Stimulated activated CD8-positive, alpha-beta memory T cell treated with anti-CD3 and anti-CD28 coated beads, Interleukin-15, amount 100 ng/mL, for 1 hour (primary cell): ENCODE measurements around the gene NDOR1.

Experiments used
- DNase-seq: peaks from one replicate; pipeline ENCODE4 v3.0.0-alpha.2; 2020; ENCODE audit warnings: low read depth

The NDOR1 gene

DNA sequence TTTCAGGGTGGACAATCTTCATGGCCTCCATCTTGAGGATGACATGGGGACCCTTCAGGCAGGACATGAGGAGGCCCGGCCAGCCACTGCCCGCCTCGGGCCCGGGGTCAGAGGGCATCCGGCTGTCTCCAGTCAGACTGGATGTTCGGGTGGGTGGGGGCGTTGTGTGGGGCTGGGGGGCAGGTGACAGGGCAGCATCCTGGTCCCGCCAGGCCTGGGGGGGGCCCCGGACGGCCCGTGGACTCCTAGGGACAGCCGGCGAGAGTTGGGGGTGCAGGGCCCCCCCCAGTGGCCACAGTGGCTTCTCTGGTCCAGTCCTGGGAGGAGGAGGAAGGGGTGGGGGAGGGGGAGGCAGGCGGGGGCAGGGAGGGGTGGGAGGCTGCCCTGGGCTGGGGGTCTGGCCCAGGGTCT is 15.6 kb downstream of the NDOR1 start:
- DNase-seq = no peak

DNA sequence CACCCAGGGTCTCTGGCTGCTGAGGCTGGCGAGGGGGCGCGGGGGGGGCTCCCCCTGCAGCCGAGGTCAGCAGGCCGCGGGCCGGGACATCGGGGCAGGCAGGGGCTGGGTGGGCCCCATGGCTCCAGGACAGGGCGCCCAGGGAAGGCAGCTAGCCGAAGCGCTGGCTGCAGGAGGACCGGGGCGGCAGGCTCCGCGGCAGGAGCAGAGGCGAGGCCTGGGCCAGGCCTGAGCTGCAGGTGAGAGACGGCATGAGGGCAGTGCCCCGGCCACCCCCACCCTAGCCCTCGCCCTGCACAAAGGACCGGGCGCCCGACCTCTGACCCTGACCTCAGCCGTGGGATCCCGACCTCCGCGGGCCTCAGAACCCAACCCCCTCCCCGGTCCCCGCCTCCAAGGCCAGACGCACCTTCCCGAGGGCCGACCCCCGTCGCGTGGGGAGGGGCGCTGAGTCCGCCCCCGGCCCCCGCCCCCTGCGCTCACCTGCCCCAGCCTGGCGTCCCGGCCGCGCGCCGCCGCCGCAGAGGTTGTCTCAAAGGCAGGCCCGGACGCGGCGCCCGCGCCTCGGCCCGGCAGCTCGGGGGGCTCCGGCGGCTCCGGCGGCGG is 16.1 kb downstream of the NDOR1 start:
- DNase-seq = no peak

- DNase-seq = no peak
Observed at GRCh38 chr9:137222190-137223077, 16.9 kb downstream of the NDOR1 start, which contains the start of gene RNF208. TSS of gene RNF208 (minus strand) at chr9:137222240. CDS start at chr9:137221212, 1,028 bp downstream.

DNA sequence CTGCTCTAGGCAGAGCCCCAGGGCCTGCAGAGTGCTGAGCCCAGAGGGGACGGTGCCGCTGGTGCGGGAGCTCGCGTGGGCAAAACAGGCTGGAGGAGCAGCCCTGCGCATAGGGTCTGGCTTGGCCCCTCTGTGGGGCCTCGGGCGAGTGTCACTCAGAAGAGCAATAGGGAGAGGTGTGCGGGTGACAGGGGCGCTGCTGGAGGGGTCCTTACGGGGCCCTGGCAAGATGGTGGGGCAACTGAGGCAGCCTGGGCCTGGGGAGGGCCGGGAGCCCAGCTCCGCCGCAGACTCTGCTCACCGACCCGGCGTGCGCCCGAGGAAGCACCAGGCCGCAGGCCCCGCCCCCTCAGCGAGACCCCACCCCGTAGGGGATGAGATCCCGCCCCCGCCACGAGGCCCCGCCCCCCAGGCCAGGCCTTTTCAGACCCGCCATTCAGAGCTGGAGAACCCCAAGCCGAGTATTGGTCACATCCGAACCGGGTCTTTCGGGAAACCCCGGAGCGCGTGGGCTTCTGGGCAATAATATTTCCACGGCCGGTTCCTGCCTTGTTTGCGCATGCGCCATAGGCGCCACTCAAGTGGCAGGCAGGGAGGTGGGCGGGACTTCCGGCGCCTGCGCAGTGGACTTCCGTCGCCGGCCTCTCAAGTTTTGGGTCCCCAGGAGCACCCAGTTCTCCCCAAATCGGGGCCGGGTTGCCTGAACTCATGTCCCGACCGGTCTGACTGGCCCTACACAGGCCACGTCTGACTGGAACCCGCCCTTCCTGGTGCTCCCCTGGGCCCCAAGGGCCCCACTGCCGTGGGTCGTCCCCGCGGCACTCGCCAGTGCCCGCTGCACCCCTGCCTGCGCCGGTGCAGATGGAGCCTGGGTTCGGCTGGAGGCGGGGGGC is 17.8 kb downstream of the NDOR1 start:
- DNase-seq = peak; percentile 96

DNA sequence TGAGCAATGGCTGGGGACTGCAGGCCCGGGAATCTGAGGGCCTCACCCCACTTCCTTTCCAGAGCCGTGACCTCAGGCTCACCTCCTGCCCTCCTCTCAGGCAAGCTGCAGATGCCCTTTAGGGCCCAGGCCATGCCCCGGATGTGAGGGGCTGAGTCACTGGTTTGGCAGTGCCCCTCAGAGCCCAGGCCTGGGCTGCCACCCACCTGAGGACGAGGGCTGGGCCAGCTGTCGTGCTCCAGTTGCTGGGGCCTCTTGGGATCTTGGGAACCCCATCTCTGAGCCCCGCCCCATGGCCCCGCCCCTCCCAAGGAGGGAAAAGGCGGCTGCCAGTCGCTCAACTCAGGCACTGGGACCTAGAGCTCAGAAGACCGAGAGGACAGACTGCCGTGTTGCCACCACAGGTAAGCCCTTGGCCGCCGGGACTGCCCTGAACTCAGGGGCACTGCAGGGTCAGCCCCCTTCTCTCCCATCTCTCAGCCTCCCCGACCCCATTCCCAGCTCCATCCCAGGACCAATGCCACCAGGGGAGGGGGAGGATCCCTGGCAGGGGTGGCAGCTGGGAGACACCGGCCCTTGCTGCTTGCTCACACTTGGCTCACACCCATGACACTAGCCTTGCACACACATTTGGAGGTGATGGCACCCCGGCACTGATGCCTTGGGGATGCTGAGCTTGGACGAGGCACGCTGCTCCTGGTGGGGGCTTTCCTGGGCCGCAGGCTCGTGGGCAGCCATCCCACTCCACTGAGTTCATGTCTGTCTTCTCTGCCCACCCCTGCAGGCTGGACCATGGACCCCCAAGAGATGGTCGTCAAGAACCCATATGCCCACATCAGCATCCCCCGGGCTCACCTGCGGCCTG is 19.6 kb downstream of the NDOR1 start, which contains the start of gene CYSRT1:
Gene CYSRT1, plus strand, starts transcription at position 345 of the 865 bp plus-strand sequence. Its CDS starts 448 bp downstream, at position 793.
- no peak for DNase-seq

DNA sequence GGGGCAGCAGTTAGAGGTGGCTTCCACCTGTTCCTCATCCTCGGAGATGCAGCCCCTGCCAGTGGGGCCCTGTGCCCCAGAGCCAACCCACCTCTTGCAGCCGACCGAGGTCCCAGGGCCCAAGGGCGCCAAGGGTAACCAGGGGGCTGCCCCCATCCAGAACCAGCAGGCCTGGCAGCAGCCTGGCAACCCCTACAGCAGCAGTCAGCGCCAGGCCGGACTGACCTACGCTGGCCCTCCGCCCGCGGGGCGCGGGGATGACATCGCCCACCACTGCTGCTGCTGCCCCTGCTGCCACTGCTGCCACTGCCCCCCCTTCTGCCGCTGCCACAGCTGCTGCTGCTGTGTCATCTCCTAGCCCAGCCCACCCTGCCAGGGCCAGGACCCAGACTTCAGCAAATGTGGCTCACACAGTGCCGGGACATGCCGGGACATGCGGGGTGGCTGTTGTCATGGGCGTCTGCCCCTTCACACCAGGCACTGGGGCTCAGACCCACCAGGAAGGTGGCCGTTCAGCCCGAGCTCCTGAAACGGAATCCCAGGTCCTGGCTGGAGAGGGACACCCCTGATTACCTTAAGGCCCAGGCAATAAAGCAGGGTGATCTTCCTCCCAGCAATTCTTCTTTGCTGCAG is 20.3 kb downstream of the NDOR1 start:
- DNase-seq = no peak

DNA sequence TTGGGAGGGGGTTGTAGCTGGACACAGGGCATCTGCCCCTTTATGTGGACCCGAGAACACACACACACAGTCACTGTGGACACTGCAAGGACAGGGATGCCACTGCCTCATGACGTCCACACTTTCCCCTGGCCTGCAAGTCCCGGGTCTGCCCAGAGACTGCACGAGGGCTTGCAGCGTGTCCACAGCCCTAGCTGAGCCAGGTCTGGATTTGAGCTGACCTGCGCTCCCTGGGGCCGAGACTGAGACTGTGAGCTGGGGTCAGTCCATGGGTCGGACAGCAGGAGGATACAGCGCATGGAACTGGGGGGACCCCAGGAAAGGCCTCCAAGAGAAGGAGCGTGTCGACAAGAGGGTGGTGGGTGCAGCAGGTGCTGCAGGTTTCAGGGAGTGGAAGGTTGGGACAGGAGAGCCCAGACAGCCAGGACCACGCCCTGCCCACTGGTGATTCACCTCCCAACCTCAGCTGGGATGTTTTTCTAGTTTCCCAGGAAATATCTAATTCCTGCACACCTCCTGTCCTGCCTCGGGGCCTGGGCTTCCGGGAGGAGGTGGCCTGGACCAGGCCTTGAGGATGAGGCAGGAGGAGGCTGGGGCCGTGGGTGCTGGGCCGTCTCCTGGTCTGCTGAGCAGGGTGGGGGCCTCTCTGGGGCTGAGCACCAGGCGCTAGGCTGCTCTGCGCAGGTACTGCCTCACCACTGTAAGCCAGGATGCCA is 21.0 kb downstream of the NDOR1 start:
- DNase-seq = no peak

DNA sequence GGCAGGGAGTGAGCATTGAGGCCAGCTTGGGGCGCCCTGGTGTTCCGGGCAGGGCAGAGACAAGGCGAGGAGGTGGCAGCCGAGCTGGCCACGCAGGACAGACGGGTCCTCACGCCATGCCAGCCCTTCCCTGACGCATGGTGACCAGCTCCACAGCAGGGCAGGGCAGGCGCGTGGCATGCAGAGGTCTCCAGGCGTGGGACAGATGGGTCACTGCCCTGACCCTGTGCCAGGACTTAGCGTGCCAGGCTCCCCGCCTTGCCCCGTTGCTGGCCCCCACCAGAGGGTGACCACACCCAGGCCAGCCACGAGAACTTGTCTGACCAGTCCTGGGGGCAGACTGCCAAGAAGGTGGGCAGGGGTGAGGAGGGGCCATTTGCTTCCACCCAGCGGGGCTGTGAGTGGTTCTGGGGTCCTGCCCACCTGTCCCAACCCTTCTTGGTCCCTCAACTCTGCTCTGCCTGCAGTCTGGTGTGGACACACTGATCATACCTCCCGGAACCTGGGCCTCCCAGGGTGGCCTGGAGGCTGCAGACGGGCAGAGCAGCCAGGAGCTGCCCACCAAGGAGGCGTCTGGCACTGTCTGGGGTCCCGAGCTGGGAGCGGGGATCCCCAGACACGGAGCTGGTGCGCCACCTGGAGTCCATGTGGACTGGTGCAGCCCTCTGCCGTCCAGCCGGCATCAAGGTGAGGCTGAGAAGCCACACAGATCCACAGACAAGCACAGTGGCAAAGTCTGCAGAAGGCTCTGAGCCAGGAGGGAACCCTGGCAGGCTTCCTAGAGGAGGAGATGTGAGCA is 21.8 kb downstream of the NDOR1 start, which contains the start of gene RNF224:
Gene RNF224, plus strand, starts transcription at position 449 of the 799 bp plus-strand sequence. CDS start 834 bp downstream, outside the sequence.
- peak; percentile 70 for DNase-seq

DNA sequence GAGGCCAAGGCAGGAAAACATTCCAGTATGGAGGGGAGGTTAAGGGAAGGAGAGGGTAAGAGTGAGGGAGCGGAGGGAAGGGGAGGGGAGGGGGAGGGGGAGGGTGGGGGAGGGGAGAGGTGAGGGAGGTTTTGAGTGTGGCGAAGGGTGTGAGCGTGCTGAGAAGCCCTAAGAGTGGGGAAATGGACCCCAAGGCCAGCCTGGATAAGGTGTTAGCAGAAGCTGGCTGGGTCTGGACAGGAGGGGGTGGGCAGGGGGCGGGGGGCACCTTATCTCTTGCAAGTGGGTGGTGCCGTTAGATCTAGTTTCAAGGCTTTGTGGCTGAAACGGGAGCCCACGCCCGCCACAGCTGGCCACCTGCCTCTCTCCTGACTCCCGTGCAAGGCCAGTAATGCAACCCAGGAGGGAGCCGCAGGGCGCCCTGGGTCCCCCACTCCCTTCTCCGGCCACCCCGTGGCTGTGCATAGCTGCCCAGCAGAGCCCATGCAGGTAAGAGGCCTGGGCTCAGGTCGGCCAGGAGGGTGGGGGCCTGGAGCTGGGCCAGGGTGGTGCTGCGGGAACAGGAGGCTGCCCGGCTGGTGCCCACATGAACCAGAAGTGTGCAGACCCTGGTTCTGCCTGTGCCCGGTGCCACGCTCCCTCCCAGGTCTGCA is 22.5 kb downstream of the NDOR1 start:
- DNase-seq = no peak

GRCh38 chr9:137228506-137228967 is 23.0 kb downstream of the NDOR1 start:
- no peak for DNase-seq

- DNase-seq = no peak
Observed at GRCh38 chr9:137228968-137229896, 23.7 kb downstream of the NDOR1 start.

DNA sequence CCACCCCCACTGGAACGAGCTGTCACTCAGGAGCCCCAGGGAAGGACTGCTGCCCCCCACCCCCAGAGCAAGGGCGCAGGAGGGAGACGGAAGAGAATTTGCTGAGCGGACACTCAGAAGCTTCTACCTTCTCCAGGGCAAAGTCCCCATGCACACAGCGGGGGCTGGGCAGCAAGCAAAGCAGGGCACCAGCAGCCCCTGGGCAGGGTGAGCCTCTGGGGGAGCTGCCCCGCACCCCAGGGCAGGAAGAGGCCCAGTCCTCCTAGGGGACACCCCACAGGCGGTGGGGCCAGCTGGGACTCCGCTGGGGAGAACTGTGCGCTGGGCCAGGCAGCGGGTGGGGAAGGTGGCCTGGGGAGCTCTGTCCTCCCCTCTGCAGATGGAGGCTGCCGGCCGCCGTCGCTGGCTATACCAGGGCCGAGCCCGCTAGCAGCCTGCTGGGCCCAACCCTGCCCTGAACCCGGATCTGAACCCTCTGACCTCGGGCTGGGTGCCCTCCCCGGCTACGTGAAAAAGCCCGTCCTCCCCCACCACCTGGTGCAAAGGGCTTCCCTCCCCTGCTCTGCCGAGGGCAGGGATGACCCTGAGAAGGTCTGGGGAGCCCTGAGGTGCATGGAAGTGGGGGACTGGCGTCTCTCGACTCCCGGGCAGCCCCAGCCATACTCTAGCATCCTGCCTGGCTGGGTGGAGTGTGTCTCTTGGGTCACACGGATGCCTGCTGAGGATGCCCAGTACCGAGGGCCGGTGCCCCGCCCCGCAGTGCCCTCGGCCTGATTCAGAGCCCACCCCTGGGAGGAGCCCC is 24.6 kb downstream of the NDOR1 start:
- no peak for DNase-seq

DNA sequence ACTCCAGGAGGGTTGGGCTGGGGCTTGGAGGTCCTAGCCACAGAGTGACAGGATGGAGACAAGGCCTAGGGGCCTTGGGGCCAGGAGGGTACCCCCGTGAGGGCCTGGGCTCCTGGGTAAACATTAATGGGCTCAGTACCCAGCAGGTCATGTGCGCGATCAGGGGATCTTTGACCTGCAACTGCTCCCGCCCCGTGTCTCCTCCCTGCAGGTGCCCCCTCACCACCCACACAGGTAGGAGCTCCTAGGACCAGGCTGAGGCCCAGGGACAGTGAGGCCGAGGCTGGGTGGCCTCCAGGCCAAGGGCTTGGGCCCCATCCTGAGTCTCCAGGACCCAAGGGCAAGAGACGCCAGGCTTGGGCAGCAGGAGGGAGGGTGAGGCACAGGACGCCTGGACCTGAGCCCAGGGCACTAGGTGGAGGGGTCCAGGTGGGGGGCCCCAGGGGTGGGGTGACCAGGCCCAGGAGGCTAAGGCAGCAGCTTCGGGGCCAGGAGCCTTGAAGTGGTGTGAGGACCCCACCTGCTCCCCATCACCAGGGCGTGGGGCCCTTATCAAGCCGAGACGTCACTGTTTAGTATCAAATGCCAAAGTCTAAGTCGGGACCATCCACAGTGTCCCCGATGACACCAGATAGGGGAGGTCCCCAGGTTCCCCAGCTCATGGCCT is 25.3 kb downstream of the NDOR1 start, which contains the start of gene SLC34A3:
Gene SLC34A3, plus strand, starts transcription at position 197 of the 667 bp plus-strand sequence. CDS start 802 bp downstream, outside the sequence.
- DNase-seq = no peak

- no peak for DNase-seq
Observed at GRCh38 chr9:137231372-137232039, 26.0 kb downstream of the NDOR1 start.

DNA sequence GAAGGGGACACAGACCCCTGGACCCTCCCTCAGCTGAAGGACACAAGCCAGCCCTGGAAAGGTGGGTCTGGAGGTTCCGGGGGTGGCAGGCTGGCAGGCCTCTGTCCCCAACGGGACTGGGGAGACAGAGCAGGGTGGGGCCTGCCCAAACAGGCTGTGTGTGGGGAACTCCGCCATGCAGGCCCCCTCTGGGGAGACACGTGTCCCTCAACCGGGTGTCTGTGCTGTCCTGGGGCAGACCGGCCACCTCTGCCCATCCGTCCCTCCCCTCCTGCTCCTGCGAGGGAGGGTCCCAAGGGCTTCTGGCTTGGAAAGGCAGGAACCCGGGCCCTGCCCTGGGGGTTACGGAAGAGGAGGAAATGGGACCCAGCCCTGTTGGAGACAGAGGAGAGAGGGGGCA is 26.6 kb downstream of the NDOR1 start:
- DNase-seq = no peak
